NCI-H82 treated with DMSO at 0.1 percent for 48 hours (cell line): Measurements from ENCODE around the gene MFSD2B.
"Not testable (repeated sequence)": the region's sequence is repeated elsewhere in the genome, so short reads cannot be mapped to it uniquely, and the experiment has no call there.

Experiments used
- DNase-seq: peaks from one replicate; lab custom pipeline; 2025; ENCODE audit not compliant: unreplicated experiment; lab: John Stamatoyannopoulos, UW

The MFSD2B gene

GRCh38 chr2:24009680-24010476, at the start of gene MFSD2B:
TSS of gene MFSD2B (plus strand) at chr2:24010085. CDS start at chr2:24010097, 12 bp downstream.
- DNase-seq, result no peak

GRCh38 chr2:23967846-23968245, 42.0 kb upstream of the MFSD2B start:
- DNase-seq, result no peak

GRCh38 chr2:23976883-23977282, 33.0 kb upstream of the MFSD2B start:
- no peak for DNase-seq

- DNase-seq, result no peak
Measured at GRCh38 chr2:23988371-23988770, 21.5 kb upstream of the MFSD2B start.

- DNase-seq, result no peak
Measured at GRCh38 chr2:23992931-23993330, 17.0 kb upstream of the MFSD2B start.

GRCh38 chr2:23993736-23994269, 16.1 kb upstream of the MFSD2B start:
- no peak for DNase-seq

GRCh38 chr2:23994567-23994966, 15.3 kb upstream of the MFSD2B start:
- no peak for DNase-seq

GRCh38 chr2:24007693-24008092, 2.2 kb upstream of the MFSD2B start:
- DNase-seq, result no peak

- no peak for DNase-seq
Measured at GRCh38 chr2:24008672-24009366, 1.1 kb upstream of the MFSD2B start.

- DNase-seq, result no peak
Measured at GRCh38 chr2:24009367-24009679, 562 bp upstream of the MFSD2B start.

- DNase-seq, result no peak
Measured at GRCh38 chr2:24010477-24011249, 778 bp downstream of the MFSD2B start.

- no peak for DNase-seq
Measured at GRCh38 chr2:24011250-24012104, 1.6 kb downstream of the MFSD2B start.

GRCh38 chr2:24012521-24013188, 2.8 kb downstream of the MFSD2B start:
- no peak for DNase-seq

GRCh38 chr2:24014902-24015301, 5.0 kb downstream of the MFSD2B start:
- not testable (repeated sequence) for DNase-seq

- no peak for DNase-seq
Measured at GRCh38 chr2:24015562-24016375, 5.9 kb downstream of the MFSD2B start.

- DNase-seq, result no peak
Measured at GRCh38 chr2:24016376-24016761, 6.5 kb downstream of the MFSD2B start.

GRCh38 chr2:24016853-24017703, 7.2 kb downstream of the MFSD2B start:
- no peak for DNase-seq

- DNase-seq, result no peak
Measured at GRCh38 chr2:24017711-24018110, 7.8 kb downstream of the MFSD2B start.
